Thyroid gland (tissue), 4 donors: Measurements from ENCODE around the gene MAGI3. TPM values are rescaled to one million over a fixed set of nuclear protein-coding genes. Genes with fewer than 3 reads are reported as not detected.
A peak's percentile ranks its signal among the peaks of the same experiment; 100 is the strongest.

ENCODE experiments used
- DNase-seq, 2 donors: peaks; one replicate each; pipeline ENCODE4 v3.0.0-alpha.2; 2019
- H3K27ac ChIP-seq, 3 donors: fragments of 200-600 bp; sonication (generic); 1 replicate in 2 of 3; 2 replicates in 1 of 3; pipeline ENCODE4 v1.5.1; 2016 to 2019; ENCODE audit warnings: mild to moderate bottlenecking in 1 of 3, moderate library complexity in 1 of 3
- H3K27me3 ChIP-seq: fragments of 200-600 bp; sonication (generic); one replicate; pipeline ENCODE4 v1.5.1; 2019
- H3K36me3 ChIP-seq, 2 donors: fragments of 200-600 bp; sonication (generic); one replicate each; pipeline ENCODE4 v1.5.1; 2016 to 2019
- H3K4me1 ChIP-seq, 2 donors: fragments of 200-600 bp; sonication (generic); one replicate each; pipeline ENCODE4 v1.5.1; 2017 to 2019
- H3K4me3 ChIP-seq, 3 donors: fragments of 200-600 bp; sonication (generic); replicated peaks in 1 of 3; 1 replicate in 2 of 3; 2 replicates in 1 of 3; pipeline ENCODE4 v1.5.1; 2016; ENCODE audit warnings: mild to moderate bottlenecking in 1 of 3
- H3K9me3 ChIP-seq: fragments of 200-600 bp; sonication (generic); one replicate; pipeline ENCODE4 v1.5.1; 2017
- POLR2A ChIP-seq, 2 donors: fragments of 450-650 bp; IDR thresholded peaks; one replicate each; pipeline ENCODE4 v1.6.1; 2017; ENCODE audit warnings: antibody characterized with exemption in 2 of 2, mild to moderate bottlenecking in 2 of 2, moderate library complexity in 1 of 2
- WGBS, 2 donors: methylation state at CpG; one replicate each; pipeline ENCODE4 v1.1.5; 2017; 5-methylcytosine and 5-hydroxymethylcytosine counted together
- intact Hi-C: fragments of 100-400 bp; cut with DNase I; formaldehyde crosslinking; loops from one replicate; pipeline ENCODE4 v1.15.1; 2023
- total RNA-seq, 4 donors: library from RNA; depleted of rRNA; stranded (reverse); fragments of >200 nt; gene quantifications; one replicate each; pipeline ENCODE4 v1.2.3, GENCODE V29; 2016
- TF ChIP-seq, protein P1 (sequence below), 6 experiments: fragments of 200-600 bp in 3 of 6; fragments of 450-650 bp in 3 of 6; sonication (generic) in 3 of 6; IDR thresholded peaks; one replicate each; pipeline ENCODE4 v1.5.1; 2016 to 2019; ENCODE audit warnings: antibody characterized with exemption in 6 of 6, mild to moderate bottlenecking in 2 of 6, inconsistent platforms in 1 of 6, moderate library complexity in 1 of 6

The MAGI3 gene
- total RNA-seq, 4 donors from 2014 or later, result 52.9 to 91.0 (median 61.9) TPM

DNA sequence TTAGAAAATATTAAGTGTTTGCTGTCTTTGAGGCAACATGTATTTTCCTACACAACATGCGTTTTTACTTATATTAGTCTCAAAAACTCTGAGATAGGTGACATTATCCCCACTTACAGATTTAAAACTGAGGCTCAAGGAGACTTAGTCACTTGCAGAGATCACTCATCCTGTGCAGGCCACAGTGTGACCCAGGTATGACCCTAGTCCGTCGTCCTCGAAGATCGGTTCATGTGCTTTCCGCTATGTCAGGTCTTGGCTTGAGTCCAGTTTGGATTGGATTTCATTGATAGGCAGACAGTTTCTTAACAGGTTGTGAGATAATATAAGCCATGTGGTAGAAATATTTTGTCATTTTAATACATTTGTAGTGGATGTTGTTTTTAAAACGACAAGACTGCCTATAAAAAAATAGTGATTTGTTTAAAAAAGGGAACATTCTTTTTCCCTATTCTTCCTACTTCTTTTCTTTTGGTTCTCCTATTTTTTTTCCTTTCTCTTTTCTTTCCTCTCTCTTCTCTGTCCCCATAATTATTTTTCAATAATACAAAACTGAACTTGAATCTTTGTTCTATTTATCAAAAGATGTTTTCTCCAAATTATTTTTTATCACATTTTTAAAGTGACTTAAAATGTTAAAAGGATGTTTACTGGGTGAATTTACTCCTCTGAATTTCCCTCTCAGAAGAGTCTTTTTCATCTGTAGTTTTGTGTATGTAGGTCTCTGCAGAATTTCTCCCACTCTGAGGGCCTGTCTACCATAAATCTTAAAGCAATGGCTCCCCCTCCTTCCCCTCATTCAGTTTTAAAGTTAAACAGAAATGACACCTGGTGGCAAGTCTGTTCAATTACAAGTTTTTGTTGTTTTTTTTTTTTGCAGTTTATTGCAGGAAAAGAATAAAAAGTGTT, 287.2 kb downstream of the MAGI3 start:
- Histone ChIP-seq H3K4me3 (no peak overlapping the region), H3K4me1 (peaks cover 4 to 13% of the 10 kb centered on the region in 2 donors), H3K27me3 (no peaks in the 10 kb centered on the region), H3K36me3 (peaks cover 3 to 10% of the 10 kb centered on the region in 2 donors), H3K9me3 (no peaks in the 10 kb centered on the region), H3K27ac (peak overlapping the region in 1 of 3 donors; percentile 42)
- no peak for TF ChIP-seq POLR2A (IDR thresholded peaks at IDR 0.05)
- TF ChIP-seq, protein P1, sequence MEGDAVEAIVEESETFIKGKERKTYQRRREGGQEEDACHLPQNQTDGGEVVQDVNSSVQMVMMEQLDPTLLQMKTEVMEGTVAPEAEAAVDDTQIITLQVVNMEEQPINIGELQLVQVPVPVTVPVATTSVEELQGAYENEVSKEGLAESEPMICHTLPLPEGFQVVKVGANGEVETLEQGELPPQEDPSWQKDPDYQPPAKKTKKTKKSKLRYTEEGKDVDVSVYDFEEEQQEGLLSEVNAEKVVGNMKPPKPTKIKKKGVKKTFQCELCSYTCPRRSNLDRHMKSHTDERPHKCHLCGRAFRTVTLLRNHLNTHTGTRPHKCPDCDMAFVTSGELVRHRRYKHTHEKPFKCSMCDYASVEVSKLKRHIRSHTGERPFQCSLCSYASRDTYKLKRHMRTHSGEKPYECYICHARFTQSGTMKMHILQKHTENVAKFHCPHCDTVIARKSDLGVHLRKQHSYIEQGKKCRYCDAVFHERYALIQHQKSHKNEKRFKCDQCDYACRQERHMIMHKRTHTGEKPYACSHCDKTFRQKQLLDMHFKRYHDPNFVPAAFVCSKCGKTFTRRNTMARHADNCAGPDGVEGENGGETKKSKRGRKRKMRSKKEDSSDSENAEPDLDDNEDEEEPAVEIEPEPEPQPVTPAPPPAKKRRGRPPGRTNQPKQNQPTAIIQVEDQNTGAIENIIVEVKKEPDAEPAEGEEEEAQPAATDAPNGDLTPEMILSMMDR (IDR thresholded peaks at IDR 0.05), result peak in 5 of 6 experiments; percentile 39 to 85 (median 55)
- intact Hi-C loops, result loop anchor here (5.0 kb wide), 1 partner anchor 535 kb away; no protein-coding TSS in a partner anchor
- 26 to 30% methylated on average over 7 of the region's 7 CpGs for WGBS, 2 donors
- peak; percentile 65 to 74 for DNase-seq

DNA sequence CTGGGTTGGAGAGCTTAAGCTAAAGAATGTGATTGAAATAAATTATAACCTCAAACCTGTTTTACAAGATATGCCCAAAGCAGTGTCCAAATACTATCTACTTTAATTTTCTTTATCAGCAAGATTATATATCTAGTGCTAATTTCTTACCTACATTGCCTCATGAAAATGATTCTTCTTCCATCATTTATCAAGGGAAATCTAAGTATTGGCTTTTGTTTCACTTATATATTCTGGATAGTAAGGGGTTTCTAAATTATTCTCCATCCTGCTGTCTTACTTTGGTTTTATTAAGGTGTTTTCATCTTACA, 287.8 kb downstream of the MAGI3 start:
- Histone ChIP-seq H3K36me3 (peaks cover 3 to 4% of the 10 kb centered on the region in 2 donors), H3K4me1 (peaks cover 4 to 13% of the 10 kb centered on the region in 2 donors), H3K9me3 (no peaks in the 10 kb centered on the region), H3K4me3 (no peak overlapping the region), H3K27me3 (no peaks in the 10 kb centered on the region), H3K27ac (no peak overlapping the region)
- intact Hi-C loops, result loop anchor here (5.0 kb wide), 1 partner anchor 536 kb away; no protein-coding TSS in a partner anchor
- TF ChIP-seq, protein P1 (IDR thresholded peaks at IDR 0.05), result no peak
- no peak for TF ChIP-seq POLR2A (IDR thresholded peaks at IDR 0.05)
- DNase-seq, result no peak

DNA sequence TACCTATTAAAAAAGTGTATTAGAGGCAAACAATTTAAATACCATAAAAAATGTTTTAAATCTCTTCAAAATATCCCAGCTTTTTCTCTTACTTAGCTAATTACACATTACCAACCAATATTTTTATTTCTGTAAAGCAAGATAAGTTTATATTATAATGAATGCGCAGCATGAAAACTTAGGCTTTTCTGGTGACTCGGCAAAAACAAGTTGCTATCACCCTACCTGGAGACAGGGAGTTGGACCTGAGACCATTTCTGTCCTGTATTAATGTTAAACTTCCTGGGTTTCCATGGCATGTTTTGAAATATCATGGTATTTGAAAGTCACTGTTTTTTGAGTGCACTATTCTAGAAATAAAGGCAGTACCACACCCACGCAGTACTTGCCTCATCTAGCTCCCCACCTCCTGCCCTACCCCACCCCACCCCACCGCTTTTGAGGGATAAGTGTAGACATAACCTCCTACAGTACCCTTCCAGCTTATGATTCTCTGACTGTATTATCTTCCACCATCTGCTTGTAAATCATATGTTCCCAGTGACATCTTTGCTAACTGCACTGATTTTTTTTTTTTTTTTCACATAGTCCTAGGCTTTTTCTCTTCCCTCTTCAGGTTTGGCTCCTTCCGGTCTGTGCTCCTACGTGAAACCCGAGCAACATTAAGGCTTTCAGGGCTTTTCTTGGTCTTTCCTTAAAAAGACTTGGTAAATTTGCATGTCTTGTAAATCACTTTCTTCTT, 291.5 kb downstream of the MAGI3 start:
- no peaks in the 10 kb centered on the region for H3K9me3 ChIP-seq
- no peaks in the 10 kb centered on the region for H3K36me3 ChIP-seq
- intact Hi-C loops, result no loop called here
- 95 to 97% methylated on average over 7 of the region's 7 CpGs for WGBS, 2 donors
- TF ChIP-seq, protein P1 (IDR thresholded peaks at IDR 0.05), result no peak
- TF ChIP-seq POLR2A (IDR thresholded peaks at IDR 0.05), result no peak
- H3K27me3 ChIP-seq, result no peaks in the 10 kb centered on the region
- no peak overlapping the region for H3K4me3 ChIP-seq
- no peak for DNase-seq
- H3K4me1 ChIP-seq, result peaks cover 4 to 10% of the 10 kb centered on the region in 2 donors
- no peak overlapping the region for H3K27ac ChIP-seq

DNA sequence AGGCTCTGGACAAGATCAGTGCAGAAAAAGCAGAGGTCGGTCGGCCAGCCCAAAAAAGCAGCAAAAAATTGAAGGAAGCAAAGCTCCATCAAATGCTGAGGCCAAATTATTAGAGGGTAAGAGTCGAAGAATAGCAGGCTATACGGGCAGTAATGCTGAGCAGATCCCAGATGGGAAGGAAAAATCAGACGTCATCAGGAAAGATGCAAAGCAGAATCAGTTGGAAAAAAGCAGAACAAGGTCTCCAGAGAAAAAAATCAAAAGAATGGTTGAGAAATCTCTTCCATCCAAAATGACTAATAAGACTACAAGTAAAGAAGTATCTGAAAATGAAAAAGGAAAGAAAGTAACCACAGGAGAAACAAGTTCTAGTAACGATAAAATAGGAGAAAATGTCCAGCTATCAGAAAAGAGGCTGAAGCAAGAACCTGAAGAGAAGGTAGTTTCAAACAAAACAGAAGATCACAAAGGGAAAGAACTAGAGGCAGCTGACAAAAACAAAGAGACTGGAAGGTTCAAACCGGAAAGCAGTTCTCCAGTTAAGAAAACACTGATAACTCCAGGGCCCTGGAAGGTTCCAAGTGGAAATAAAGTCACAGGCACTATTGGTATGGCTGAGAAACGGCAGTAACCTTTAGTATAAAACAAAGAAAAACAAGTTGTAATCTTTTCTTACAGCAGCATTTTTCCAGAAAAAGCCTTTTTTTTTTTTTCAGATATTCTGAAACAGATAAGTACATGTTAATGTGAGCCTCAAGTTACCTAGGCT, 293.3 kb downstream of the MAGI3 start:
- 49 to 66% methylated on average over 8 of the region's 8 CpGs for WGBS, 2 donors
- no peaks in the 10 kb centered on the region for H3K9me3 ChIP-seq
- intact Hi-C loops, result no loop called here
- TF ChIP-seq, protein P1 (IDR thresholded peaks at IDR 0.05), result no peak
- no peak for DNase-seq
- H3K27ac ChIP-seq, result peak overlapping the region in 1 of 3 donors; percentile 18
- no peaks in the 10 kb centered on the region for H3K36me3 ChIP-seq
- no peaks in the 10 kb centered on the region for H3K4me1 ChIP-seq
- H3K27me3 ChIP-seq, result no peaks in the 10 kb centered on the region
- H3K4me3 ChIP-seq, result no peak overlapping the region
